DMS79 treated with DMSO at 0.1 percent for 48 hours (cell line): ENCODE measurements around the gene RPL37A.
A peak's percentile ranks its signal among the peaks of the same experiment; 100 is the strongest.
"Not testable (repeated sequence)": the region's sequence is repeated elsewhere in the genome, so short reads cannot be mapped to it uniquely, and the experiment has no call there.

Experiments used
- DNase-seq: peaks from one replicate; lab custom pipeline; 2025; lab: John Stamatoyannopoulos, UW

The RPL37A gene

DNA sequence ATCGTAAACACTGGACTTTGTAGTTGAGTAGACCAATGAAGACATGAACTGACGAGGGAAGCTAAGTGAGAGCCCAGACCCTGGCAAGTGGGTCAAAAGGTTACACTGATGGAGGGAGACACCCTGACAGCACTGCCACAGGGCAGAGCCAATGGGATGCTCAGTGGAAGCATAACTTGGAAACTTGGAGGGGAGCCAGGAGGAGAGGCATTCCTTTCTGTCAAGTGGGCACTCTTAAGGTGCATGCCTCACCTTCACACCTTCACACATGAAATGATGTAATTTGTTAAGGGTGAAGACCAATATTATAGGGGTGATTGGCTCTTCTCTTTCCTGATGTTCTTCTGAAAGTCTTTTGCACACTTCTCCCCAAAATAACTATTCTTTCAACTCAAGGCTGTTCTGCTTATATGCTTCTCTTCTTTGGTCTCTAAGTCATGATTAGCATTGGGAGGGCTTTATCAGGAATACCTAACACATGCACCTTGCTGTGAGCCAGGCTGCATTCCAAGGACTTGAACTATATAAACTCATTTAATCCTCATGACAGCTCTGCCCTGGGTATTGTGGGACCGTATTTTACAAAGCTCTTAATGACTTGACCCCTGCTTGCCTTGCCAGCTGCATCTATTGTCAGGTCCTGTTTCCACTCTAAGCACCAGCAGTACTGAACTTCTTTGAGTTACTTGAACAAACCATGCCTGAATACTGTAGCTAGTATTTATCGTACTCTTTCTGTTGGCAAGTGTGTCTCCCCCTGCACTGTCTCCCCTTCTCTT, 19.0 kb downstream of the RPL37A start:
- DNase-seq = peak; percentile 67

- not testable (repeated sequence) for DNase-seq
These were observed 20.0 kb downstream of the RPL37A start for GRCh38 chr2:216518566-216519119.

GRCh38 chr2:216519154-216519762, 20.6 kb downstream of the RPL37A start:
- DNase-seq = peak; percentile 80

DNA sequence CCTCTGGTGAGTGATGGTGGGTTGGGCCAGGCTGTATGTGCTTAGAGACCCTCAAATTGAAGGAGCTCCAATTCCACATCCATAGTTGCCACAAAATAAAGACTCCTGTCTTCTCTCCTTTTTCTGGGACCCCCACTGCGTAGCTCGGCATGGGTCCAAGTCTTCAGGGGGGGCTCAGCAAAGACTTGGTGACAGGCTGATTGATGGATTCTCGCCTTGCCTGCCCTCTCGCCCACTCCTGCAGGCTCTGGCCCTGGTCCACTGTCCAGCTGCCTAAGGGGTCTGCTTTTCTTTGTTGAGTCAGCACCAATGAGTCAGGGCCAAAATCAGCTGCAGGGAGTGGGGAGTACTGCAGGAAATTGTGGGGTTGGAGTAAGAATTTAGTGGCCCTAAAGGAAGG, 21.5 kb downstream of the RPL37A start:
- DNase-seq = no peak

GRCh38 chr2:216522892-216523502, 24.4 kb downstream of the RPL37A start:
- no peak for DNase-seq

- DNase-seq = no peak
These were observed 27.3 kb downstream of the RPL37A start for GRCh38 chr2:216525972-216526371.

DNA sequence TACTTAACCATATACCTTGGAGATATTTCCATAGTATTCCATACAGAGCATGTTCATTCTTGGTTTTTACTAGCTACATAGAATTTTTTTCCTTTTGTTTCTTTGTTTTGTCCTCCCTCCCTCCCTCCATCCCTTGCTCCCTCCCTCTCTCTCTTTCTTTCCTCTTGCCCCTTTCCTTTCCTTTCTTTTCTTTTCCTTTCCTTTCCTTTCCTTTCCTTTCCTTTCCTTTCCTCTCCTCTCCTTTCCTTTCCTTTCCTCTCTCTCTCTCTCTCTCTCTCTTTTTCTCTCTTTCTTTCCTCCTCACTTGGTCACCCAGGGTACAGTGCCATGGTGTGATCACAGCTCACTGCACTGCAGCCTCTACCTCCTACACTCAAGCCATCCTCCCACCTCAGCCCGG, 28.3 kb downstream of the RPL37A start:
- no peak for DNase-seq

- DNase-seq = no peak
These were observed 29.0 kb downstream of the RPL37A start for GRCh38 chr2:216527600-216527999.

GRCh38 chr2:216532562-216532961, 33.9 kb downstream of the RPL37A start:
- no peak for DNase-seq

DNA sequence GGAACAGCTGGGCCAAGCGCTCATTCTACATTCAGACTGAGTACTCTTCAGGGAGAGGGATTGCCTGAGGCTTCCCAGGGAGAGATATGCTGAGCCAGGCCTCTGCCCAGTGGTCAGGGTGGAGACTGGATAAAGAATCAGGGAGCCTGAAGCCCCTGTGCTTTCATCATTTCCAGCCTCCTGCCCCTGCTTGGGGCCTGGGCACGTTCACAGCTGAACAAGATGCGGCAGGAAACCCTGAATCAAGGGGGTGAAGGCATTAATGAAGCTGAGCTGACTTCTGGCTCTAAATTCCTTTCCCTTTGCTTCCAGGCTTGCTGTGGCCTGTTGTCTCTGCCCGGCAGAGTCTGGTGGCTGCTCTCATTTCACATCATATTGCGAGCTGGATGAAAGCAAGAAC, 35.0 kb downstream of the RPL37A start:
- no peak for DNase-seq

GRCh38 chr2:216534809-216535208, 36.2 kb downstream of the RPL37A start:
- no peak for DNase-seq

GRCh38 chr2:216535454-216535995, 36.9 kb downstream of the RPL37A start:
- DNase-seq = no peak

GRCh38 chr2:216536734-216537210, 38.1 kb downstream of the RPL37A start:
- DNase-seq = no peak

DNA sequence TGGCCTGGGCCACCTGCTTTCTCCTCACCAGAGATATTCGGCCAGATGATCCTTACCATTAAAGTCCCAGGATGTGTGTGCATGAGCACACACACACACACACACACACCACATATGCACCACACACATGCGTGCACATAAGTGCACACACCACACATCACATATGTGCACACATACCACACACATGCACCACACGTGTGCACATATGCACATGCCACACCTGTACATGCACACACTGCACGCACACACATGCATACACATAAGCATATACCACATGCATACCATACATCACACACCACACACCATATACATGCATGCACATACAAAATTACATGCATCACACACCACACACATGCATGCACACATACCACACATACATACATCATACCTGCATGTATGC, 38.7 kb downstream of the RPL37A start:
- DNase-seq = no peak

DNA sequence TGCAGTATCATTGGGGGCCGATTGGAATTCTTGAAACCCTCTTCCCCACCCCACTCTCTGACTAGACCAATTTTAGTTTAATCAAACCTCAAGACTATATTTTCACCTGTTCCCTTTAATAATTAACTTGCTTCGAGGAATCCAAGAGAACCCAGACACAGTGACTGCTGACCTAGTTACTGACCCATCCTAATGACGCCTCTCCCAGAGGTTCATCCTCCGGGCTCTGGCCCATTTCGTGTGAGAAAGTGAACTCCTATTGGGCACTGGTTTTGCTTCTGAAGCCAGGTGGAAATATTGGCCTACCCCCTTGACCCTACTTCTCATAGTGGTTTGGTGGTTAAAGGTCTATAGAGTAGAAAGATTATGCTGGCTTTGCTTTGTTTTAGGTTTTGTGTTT, 39.9 kb downstream of the RPL37A start:
- no peak for DNase-seq

- no peak for DNase-seq
These were observed 40.5 kb downstream of the RPL37A start for GRCh38 chr2:216539120-216539519.

DNA sequence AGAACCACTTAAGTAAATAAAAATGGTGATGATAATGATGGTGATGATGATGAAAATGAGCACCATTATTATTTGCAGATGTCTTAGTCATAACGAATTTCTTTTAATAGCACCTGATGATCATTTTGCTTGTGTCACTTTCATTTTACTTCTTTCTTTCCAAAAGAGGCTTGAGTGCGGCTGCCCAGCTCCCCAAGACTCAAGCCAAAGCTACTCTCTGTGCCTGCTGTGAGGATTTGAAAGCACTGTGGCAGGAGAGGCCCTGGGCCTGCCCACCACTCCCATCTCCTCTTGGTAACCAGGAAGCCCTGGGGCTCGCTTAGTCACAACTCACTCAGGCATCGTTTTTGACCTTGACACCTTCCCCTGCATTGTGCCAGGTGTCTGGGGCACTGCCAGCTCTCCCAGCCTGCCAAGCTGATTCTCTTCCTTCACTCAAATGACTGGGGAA, 41.2 kb downstream of the RPL37A start:
- DNase-seq = peak; percentile 81

GRCh38 chr2:216540920-216541319, 42.3 kb downstream of the RPL37A start:
- DNase-seq = no peak

GRCh38 chr2:216541505-216541904, 42.9 kb downstream of the RPL37A start:
- no peak for DNase-seq

- no peak for DNase-seq
These were observed 46.7 kb downstream of the RPL37A start for GRCh38 chr2:216545359-216545758.

DNA sequence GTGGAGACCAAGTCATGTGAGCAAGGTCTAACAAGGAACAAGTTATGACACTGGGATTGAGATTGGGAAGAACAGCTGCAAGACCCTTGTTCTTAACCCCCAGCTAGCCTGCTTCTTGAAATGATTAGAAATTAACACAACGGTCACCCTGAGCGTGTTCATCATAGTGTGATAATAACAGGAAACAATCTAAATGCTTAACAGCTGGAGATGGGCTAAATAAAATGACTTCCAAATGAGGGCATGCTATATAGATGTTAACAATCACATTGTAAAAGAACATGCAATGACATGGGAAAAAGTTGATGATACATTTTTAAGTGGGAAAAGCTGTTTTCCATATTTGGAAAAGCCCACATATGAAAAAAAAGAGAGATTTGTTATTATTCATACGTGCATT, 47.6 kb downstream of the RPL37A start:
- DNase-seq = no peak

GRCh38 chr2:216546641-216547403, 48.2 kb downstream of the RPL37A start:
- no peak for DNase-seq
